ENCODE data around the gene ADTRP. TPM values are rescaled to one million over a fixed set of nuclear protein-coding genes. Genes with fewer than 3 reads are reported as not detected.

The ADTRP gene
- total RNA-seq (1.3 and 1.7 TPM in 2 replicates), polyA plus RNA-seq (0.23 and 1.1 TPM in 2 replicates), polyA minus RNA-seq (ENCODE audit: low replicate concordance) (not detected in 2 replicates)
- polyA plus RNA-seq (2012) = 0.47 and 0.76 TPM in 2 replicates

- Histone ChIP-seq H3K4me2 (ENCODE audit: extremely low read depth, insufficient read depth, low read length) (no peak within 1 kb of the TSS), H3K27ac (ENCODE audit: insufficient read depth, low read length) (no peak within 1 kb of the TSS), H3K36me3 (ENCODE audit: control insufficient read depth, insufficient read depth, low read length) (no peaks in the 10 kb centered on the region), H3K79me2 (ENCODE audit: control insufficient read depth, insufficient read depth, low read length) (no peaks in the 10 kb centered on the region), H4K20me1 (ENCODE audit: control insufficient read depth, extremely low read depth, insufficient read depth, low read length) (no peaks in the 10 kb centered on the region), H3K4me1 (ENCODE audit: control insufficient read depth, extremely low read depth, insufficient read depth, low read length) (no peaks in the 10 kb centered on the region), H2AFZ (ENCODE audit: low read length) (no peak within 1 kb of the TSS), H3K9me3 (ENCODE audit: control insufficient read depth, insufficient read depth, low read depth, low read length) (no peaks in the 10 kb centered on the region), H3K27me3 (ENCODE audit: control insufficient read depth, insufficient read depth, low read length) (no peaks in the 10 kb centered on the region), H3K9ac (ENCODE audit: insufficient read depth, low read length) (no peak within 1 kb of the TSS), H3K4me3 (replicated peaks in 1 of 4; ENCODE audit: control extremely low read depth in 1 of 4, insufficient read depth in 1 of 4, low read depth in 3 of 4, low read length in 4 of 4) (no peak within 1 kb of the TSS)
- DNase-seq (ENCODE audit: low read depth in 2 of 2) = no peak
- TF ChIP-seq CTCF (conservative IDR thresholded peaks at IDR 0.05 in 1 of 2, IDR thresholded peaks at IDR 0.05 in 1 of 2; ENCODE audit: low read depth in 1 of 2, low read length in 2 of 2) (no peak), EZH2 (IDR thresholded peaks at IDR 0.05; ENCODE audit: low read length, missing control alignments) (no peak)
Measured at GRCh38 chr6:11778648-11779328, at the start of gene ADTRP. Gene ADTRP (minus strand): TSS chr6:11778803. CDS start chr6:11778759, 44 bp downstream.

- DNase-seq (ENCODE audit: low read depth in 2 of 2) = no peak
- Histone ChIP-seq H3K27me3 (ENCODE audit: control insufficient read depth, insufficient read depth, low read length) (no peaks in the 10 kb centered on the region), H3K4me3 (replicated peaks in 1 of 4; ENCODE audit: control extremely low read depth in 1 of 4, insufficient read depth in 1 of 4, low read depth in 3 of 4, low read length in 4 of 4) (no peak overlapping the region), H3K4me2 (ENCODE audit: extremely low read depth, insufficient read depth, low read length) (no peak overlapping the region), H3K79me2 (ENCODE audit: control insufficient read depth, insufficient read depth, low read length) (no peaks in the 10 kb centered on the region), H3K27ac (ENCODE audit: insufficient read depth, low read length) (no peak overlapping the region), H3K9ac (ENCODE audit: insufficient read depth, low read length) (no peak overlapping the region), H3K36me3 (ENCODE audit: control insufficient read depth, insufficient read depth, low read length) (no peaks in the 10 kb centered on the region), H3K9me3 (ENCODE audit: control insufficient read depth, insufficient read depth, low read depth, low read length) (no peaks in the 10 kb centered on the region), H2AFZ (ENCODE audit: low read length) (no peak overlapping the region), H3K4me1 (ENCODE audit: control insufficient read depth, extremely low read depth, insufficient read depth, low read length) (no peaks in the 10 kb centered on the region), H4K20me1 (ENCODE audit: control insufficient read depth, extremely low read depth, insufficient read depth, low read length) (no peaks in the 10 kb centered on the region)
- TF ChIP-seq CTCF (conservative IDR thresholded peaks at IDR 0.05 in 1 of 2, IDR thresholded peaks at IDR 0.05 in 1 of 2; ENCODE audit: low read depth in 1 of 2, low read length in 2 of 2) = no peak
- no peak for TF ChIP-seq EZH2 (IDR thresholded peaks at IDR 0.05; ENCODE audit: low read length, missing control alignments)
Measured at GRCh38 chr6:11826779-11827178, 48.2 kb upstream of the ADTRP start.

- Histone ChIP-seq H3K27ac (ENCODE audit: insufficient read depth, low read length) (no peak overlapping the region), H3K36me3 (ENCODE audit: control insufficient read depth, insufficient read depth, low read length) (no peaks in the 10 kb centered on the region), H4K20me1 (ENCODE audit: control insufficient read depth, extremely low read depth, insufficient read depth, low read length) (no peaks in the 10 kb centered on the region), H3K9ac (ENCODE audit: insufficient read depth, low read length) (no peak overlapping the region), H3K9me3 (ENCODE audit: control insufficient read depth, insufficient read depth, low read depth, low read length) (no peaks in the 10 kb centered on the region), H3K79me2 (ENCODE audit: control insufficient read depth, insufficient read depth, low read length) (no peaks in the 10 kb centered on the region), H3K27me3 (ENCODE audit: control insufficient read depth, insufficient read depth, low read length) (no peaks in the 10 kb centered on the region), H2AFZ (ENCODE audit: low read length) (no peak overlapping the region), H3K4me1 (ENCODE audit: control insufficient read depth, extremely low read depth, insufficient read depth, low read length) (no peaks in the 10 kb centered on the region), H3K4me3 (replicated peaks in 1 of 4; ENCODE audit: control extremely low read depth in 1 of 4, insufficient read depth in 1 of 4, low read depth in 3 of 4, low read length in 4 of 4) (no peak overlapping the region), H3K4me2 (ENCODE audit: extremely low read depth, insufficient read depth, low read length) (no peak overlapping the region)
- TF ChIP-seq CTCF (conservative IDR thresholded peaks at IDR 0.05 in 1 of 2, IDR thresholded peaks at IDR 0.05 in 1 of 2; ENCODE audit: low read depth in 1 of 2, low read length in 2 of 2) (no peak), EZH2 (IDR thresholded peaks at IDR 0.05; ENCODE audit: low read length, missing control alignments) (no peak)
- DNase-seq (ENCODE audit: low read depth in 2 of 2) = peak in 1 of 2 donors; percentile 55
Measured at GRCh38 chr6:11824986-11825385, 46.4 kb upstream of the ADTRP start.
